ENCODE results near the gene SMPDL3A.

DNA sequence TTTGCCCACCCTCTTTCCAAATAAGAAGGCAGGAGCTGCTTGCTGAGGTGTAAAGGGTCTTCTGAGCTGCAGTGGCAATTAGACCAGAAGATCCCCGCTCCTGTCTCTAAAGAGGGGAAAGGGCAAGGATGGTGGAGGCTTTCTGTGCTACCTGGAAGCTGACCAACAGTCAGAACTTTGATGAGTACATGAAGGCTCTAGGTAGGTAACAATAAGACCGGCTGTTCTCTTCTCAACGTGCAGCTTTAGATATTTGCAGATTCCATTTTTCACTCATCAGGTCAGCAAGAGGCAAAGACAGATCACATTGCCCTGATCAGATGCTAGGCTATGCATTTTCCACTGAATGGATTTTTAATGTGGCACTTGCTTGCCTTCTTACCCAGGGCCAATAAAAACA is 9.4 kb upstream of the SMPDL3A start, which contains the start of gene FABP7:
- TF ChIP-seq, protein P1, sequence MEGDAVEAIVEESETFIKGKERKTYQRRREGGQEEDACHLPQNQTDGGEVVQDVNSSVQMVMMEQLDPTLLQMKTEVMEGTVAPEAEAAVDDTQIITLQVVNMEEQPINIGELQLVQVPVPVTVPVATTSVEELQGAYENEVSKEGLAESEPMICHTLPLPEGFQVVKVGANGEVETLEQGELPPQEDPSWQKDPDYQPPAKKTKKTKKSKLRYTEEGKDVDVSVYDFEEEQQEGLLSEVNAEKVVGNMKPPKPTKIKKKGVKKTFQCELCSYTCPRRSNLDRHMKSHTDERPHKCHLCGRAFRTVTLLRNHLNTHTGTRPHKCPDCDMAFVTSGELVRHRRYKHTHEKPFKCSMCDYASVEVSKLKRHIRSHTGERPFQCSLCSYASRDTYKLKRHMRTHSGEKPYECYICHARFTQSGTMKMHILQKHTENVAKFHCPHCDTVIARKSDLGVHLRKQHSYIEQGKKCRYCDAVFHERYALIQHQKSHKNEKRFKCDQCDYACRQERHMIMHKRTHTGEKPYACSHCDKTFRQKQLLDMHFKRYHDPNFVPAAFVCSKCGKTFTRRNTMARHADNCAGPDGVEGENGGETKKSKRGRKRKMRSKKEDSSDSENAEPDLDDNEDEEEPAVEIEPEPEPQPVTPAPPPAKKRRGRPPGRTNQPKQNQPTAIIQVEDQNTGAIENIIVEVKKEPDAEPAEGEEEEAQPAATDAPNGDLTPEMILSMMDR (IDR thresholded peaks at IDR 0.05) = no peak
- no peak for TF ChIP-seq POLR2A (IDR thresholded peaks at IDR 0.05)
- no peak for TF ChIP-seq POLR2AphosphoS5 (IDR thresholded peaks at IDR 0.05)

Measured in breast epithelium (tissue), 3 donors.